Retinal pigment epithelial cell (primary cell): ENCODE results near the gene MRPL54.

Source experiments
- DNase-seq: peaks from one replicate; pipeline ENCODE4 v3.0.0-alpha.2; 2010; ENCODE audit warnings: low read depth
- H3K4me3 ChIP-seq: 2 replicates; pipeline ENCODE4 v1.5.1; 2011; ENCODE audit warnings: mild to moderate bottlenecking, low read length, control low read depth, moderate library complexity
- CTCF ChIP-seq: conservative IDR thresholded peaks from 2 replicates; pipeline ENCODE4 v1.5.1; 2011; ENCODE audit warnings: low read depth, low read length, control low read depth, inconsistent platforms

Gene MRPL54

GRCh38 chr19:3782330-3782729, 19.8 kb downstream of the MRPL54 start:
- no peak for TF ChIP-seq CTCF
- no peak for DNase-seq
- H3K4me3 ChIP-seq: no peak overlapping the region

GRCh38 chr19:3782903-3783302, 20.4 kb downstream of the MRPL54 start:
- DNase-seq: no peak
- no peak for TF ChIP-seq CTCF
- no peak overlapping the region for H3K4me3 ChIP-seq

GRCh38 chr19:3783660-3784584, 21.4 kb downstream of the MRPL54 start:
- no peak for DNase-seq
- no peak overlapping the region for H3K4me3 ChIP-seq
- peak; percentile 33 for TF ChIP-seq CTCF

- DNase-seq: no peak
- no peak for TF ChIP-seq CTCF
- no peak overlapping the region for H3K4me3 ChIP-seq
Measured at GRCh38 chr19:3784607-3785450, 22.3 kb downstream of the MRPL54 start.

- H3K4me3 ChIP-seq: no peak overlapping the region
- DNase-seq: no peak
- TF ChIP-seq CTCF: no peak
Measured at GRCh38 chr19:3785451-3785937, 23.0 kb downstream of the MRPL54 start.

- H3K4me3 ChIP-seq: no peak within 1 kb of the TSS
- DNase-seq: no peak
- TF ChIP-seq CTCF: no peak
Measured at GRCh38 chr19:3785938-3786824, 23.7 kb downstream of the MRPL54 start, which contains the start of gene MATK. TSS of gene MATK (minus strand) at chr19:3786381. CDS start at chr19:3785135, 1,246 bp downstream.
